ENCODE results near the gene SSTR3.
A peak's percentile ranks its signal among the peaks of the same experiment; 100 is the strongest.

GRCh38 chr22:37253126-37253660 lies 40.9 kb upstream of the SSTR3 start:
- TF ChIP-seq CTCF (conservative IDR thresholded peaks at IDR 0.05; ENCODE audit: low read length) (peak; percentile 63; the same call in 1 of the 2 replicates), EZH2phosphoT487 (IDR thresholded peaks at IDR 0.05; ENCODE audit: borderline replicate concordance, low read depth, low read length) (no peak)

Measured in OCI-LY7 (cell line).